Islet of Langerhans (tissue), 1 donor: Measurements from ENCODE around the gene ZBTB34.

Experiments
- FAIRE-seq: peaks from one replicate; lab custom pipeline; 2011; peaks lifted over from hg19 to GRCh38; lab: Jason Lieb, UNC

Gene ZBTB34

DNA sequence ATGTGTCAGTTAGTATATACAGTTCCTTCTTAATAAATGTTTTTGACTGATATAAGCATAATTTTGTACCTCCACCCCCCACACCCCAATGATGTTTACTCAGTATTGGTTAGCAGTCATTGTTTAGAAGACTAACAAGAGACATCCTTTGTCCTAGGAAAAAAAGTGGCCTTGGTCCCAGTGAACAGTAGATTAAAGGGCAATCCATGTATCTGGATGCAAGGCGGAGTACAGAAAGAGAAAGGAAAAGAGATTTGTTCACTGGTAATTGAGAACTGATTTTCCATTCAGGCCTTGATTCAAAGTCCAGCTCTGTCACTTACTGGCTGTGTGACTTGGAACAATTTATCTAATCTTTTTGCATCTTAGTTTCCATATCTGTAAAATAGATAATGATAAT lies 58.8 kb downstream of the ZBTB34 start:
- no peak for FAIRE-seq

DNA sequence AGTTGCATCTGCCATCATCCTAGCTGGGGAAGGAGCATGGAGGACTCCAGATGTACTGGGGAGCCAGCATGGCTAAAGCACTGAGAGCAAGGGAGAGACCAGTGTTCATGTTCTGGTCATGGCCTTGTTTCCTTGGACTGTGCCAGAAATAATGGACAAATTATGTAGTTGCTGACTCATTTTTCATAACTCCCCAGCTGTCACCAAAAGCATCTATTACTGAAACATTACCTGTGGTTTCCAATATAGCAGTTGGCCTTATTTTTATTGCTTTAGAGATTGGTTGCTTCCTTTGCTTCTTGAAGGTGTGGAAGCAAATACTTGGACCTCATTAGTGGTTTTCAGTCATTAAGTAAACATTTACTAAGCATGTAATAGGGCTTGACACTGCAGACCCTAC lies 65.4 kb downstream of the ZBTB34 start:
- FAIRE-seq, result no peak

DNA sequence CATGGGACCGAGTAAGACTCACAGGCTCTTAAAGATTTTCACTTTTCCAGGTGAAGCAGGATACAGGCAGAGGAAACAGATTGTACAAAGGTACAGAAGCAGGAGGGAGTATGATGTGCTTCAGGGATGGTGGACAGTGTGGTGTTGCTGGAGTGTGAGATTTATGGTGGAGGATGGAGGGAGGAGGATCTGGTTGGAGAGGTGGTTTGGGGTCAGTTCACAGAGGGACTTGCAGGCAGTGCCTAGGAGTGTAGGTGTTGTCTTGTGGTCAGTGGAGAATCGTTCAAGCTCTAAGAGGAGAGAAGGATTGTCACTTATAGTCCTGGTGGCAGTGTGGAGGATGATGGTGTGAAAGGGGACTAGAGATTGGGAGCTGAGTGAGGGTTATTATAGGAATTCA lies 65.9 kb downstream of the ZBTB34 start:
- FAIRE-seq, result no peak

DNA sequence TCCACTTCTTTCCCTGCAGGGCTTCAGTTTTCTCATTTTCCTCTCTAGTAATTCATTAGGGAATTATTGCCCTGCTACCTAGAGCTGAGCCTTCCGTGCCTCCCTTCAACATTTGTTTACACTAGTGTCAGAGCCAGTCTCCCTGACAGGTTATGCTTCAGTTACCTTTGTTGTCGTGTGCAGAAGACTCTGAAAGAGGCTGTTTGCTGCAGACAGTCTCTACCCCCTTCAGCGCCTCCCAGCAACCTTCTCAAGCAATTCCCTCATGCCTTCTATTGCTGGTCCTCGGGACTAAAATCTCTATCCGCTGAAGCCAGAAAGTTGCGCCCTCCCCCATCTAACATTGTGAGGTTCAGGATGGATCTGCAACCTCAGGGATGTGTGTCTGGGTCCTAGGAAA lies 67.0 kb downstream of the ZBTB34 start:
- FAIRE-seq, result peak; percentile 93

DNA sequence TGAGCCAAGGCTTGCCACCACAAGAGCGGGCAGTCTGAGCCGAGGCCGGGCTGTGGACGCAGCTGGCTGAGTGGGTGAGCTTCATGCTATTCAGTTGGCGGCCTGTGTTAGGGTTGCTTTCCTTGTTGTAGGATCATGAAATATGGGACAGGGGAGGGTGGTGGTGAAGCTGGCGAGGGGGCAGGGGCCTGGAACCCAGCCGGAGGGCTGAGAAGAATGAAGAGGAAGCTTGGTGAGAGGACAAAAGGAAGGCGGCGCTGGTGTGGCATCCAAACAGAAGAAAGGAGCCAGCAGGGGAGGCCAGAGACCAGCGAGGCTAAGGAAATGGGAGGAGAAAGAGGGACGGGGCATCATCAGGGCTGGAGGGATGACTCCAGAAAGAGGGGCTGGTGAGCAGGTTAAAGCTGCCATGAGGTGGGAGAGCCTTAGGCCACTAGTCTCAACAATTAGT lies 72.5 kb downstream of the ZBTB34 start:
- FAIRE-seq, result no peak

DNA sequence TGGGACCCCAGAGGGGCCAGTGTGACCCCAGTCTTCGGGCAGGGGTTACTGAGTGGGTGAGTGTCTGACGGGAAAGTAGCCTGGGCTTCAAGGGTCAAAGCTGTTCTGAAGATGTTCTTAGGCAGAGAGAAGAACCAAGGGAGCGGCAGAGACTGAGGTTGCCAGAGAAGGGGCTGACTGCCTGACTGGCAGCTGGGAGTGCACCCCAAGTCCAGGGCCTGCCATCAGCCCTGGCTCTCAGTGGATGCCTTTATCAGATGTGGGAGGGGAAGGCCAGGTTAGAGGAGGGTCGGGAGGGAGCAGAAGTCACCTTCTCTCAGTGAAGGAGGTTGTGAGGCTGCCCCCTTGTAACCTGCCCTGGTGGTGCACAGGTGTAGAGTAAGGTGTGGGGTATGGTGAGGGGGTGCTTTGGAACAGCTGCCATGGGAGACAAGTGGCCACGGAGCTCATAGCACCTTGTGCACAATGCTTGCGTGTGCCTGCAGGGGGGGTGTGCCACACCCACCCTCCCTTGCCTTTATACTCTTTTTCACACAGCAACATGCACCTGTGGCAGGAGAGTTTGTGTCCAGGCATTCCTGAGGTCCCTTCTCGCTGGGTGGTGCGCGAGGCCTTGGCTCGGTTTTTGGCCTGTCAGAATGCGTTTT lies 73.0 kb downstream of the ZBTB34 start:
- no peak for FAIRE-seq

DNA sequence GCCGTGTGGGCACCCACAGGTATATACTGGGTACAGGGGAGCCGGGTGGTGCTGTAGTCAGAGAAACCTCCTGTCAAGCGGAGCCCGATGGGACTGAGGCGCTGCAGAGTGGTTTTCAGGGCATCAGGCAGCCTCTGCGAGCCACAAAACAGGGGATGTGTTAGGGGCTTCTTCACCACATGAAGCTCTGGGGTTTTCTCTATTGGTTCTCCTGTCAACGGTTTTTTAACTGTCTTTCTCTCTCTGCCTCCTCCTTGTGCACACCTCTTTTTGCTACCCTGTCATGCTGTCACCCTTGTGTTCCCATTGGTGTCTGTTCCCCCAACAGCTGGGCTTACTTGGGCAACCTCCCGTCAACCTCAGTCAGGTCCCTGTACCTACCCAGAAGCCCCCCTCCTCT lies 74.0 kb downstream of the ZBTB34 start:
- no peak for FAIRE-seq
